Ecto neural progenitor cell (in vitro differentiated cells): ENCODE results near the gene ARHGAP24.

Source experiments
- DNase-seq: peaks from one replicate; pipeline ENCODE4 v3.0.0-alpha.2; 2018; ENCODE audit warnings: low spot score

ARHGAP24 gene

DNA sequence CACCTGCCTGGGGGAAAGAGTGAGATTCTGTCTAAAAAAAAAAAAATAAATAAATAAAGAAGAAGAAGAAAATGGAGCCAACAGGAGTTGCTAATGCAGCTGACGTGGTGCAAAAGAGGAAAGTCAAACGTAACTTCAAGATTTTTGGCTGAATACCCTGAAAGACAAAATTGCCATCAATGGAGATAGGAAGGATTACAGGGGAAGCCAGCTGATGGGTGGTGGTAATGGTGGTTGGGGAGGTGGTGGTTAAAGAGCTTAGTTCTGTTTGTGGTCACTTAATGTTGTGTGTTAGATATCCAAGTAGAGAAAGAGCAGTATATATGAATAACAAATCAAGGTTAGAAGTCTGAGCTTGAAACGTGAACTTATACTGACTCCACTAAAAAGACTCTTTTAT is 225.4 kb downstream of the ARHGAP24 start:
- no peak for DNase-seq

DNA sequence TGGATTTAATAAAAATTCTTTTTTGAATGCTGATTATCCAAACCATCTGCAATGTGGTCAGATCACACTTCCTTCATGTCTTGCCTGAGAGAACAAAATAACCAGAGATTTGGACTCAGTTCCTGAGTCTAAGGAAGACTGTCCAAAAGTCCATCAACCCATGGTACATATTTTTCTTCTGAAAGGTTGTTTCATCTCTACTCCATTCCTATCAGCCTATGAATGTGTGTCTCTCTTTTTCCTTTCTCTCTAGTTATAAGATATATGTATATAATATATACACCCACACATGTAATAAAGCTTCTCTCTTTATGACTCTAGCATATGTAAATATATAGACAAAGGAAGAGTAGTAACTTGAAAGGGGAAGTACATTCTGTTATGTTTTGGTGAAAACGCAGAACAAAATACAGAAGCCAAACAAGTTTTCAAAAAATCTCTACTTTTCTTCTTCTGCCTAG is 226.9 kb downstream of the ARHGAP24 start:
- DNase-seq = no peak

DNA sequence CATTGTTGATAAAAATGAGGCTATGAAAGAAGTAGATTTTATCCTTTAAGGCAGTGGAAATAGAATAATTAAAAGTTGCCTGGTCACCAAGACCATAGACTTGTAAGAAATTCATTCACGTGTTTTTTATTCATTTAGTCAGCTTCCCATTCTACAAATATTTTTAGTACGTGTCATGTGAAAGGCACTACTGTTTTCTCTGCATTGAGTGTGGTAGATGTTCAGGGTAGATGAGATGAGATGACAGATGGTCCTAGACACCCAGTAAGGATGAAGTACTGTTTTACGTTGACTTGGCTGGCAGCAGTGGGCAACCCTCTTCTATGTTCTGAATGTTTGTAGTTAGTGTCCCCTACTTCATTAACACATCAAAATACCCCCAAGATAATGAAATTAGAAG is 228.1 kb downstream of the ARHGAP24 start:
- DNase-seq = no peak

- DNase-seq = no peak
These were observed 232.7 kb downstream of the ARHGAP24 start for GRCh38 chr4:85707611-85708010.

DNA sequence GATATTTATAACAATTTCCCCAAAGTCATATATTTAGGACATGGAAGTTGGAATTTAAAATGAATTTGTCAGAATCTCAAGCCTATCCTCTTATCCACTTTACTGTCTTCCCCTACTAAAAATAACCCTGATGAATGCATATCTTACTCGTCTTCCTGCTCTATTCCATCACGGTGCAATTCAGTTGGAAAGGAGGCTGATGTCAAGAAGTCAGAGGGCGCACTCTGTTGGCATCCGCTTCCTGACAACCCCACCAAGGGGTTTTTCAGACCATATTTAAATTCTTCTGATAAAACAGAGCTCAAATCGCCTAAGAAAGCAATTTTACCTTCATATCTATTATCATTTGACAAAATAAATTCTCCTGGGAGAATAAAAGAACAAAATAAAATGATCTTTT is 233.5 kb downstream of the ARHGAP24 start:
- no peak for DNase-seq

GRCh38 chr4:85713005-85713404 is 238.1 kb downstream of the ARHGAP24 start:
- DNase-seq = no peak

- DNase-seq = no peak
These were observed 241.2 kb downstream of the ARHGAP24 start for GRCh38 chr4:85715991-85716737.

GRCh38 chr4:85717351-85717750 is 242.4 kb downstream of the ARHGAP24 start:
- DNase-seq = no peak

DNA sequence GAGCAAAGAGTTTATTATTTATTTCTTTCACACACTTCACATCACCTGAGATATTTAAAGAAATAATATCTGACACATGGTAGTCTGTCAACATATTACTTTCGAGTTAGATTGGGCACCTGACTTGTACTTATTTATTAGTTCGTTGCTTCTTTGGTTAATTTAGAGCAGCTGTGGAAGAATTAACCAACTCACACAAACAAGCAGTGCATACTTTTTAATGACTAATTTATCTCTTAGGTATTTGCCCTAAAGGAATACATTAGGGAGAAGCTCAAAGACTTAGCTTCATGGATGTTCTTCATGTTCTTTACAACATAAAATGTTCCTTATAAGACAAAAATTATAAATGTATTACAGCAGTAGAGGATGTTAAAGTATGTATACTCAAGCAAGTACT is 242.9 kb downstream of the ARHGAP24 start:
- no peak for DNase-seq

GRCh38 chr4:85720735-85721134 is 245.8 kb downstream of the ARHGAP24 start:
- no peak for DNase-seq

- DNase-seq = no peak
These were observed 247.5 kb downstream of the ARHGAP24 start for GRCh38 chr4:85722401-85722800.

GRCh38 chr4:85722807-85723206 is 247.9 kb downstream of the ARHGAP24 start:
- DNase-seq = no peak

GRCh38 chr4:85724791-85725563 is 250.0 kb downstream of the ARHGAP24 start:
- no peak for DNase-seq

DNA sequence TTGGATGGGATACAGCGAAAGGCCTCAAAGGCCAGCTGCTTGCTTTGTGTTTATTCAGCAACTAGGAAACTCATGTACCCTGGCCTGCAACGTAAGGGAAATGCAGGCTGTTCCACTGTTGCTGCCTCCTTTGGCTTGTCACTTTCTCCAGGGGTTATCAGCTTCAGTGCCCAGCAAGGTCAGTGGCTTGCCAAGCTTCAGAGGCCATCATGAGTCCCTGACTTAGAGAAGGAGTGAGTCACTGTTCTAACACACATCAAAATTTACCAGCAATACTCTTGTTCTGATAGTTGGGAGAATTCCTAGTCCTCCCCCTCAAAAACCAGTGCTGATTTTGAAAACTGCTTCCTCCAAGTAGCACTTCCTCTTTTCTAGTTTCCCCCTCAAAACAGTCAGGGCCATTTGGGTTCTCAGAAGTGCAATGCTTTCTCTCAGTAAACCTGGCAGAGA is 250.8 kb downstream of the ARHGAP24 start:
- no peak for DNase-seq

GRCh38 chr4:85726555-85726954 is 251.6 kb downstream of the ARHGAP24 start:
- no peak for DNase-seq

DNA sequence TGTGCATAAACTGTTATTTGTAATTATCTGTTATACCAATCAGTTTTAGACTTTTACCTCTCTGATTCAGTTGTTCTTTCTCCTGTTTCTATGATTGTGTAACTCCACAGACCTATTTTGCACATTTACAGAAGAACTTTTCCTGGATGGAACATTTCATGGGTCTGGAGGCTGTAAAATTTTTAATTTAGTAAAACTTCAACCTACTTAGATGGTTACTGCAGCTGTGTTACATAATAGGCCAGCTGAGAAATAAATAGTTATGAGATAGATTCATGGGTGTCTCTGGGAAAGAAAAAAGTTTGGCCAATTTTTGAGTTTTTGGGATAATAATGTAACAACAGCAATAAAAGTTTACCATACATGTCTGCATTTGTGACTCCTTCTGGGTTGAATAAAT is 253.5 kb downstream of the ARHGAP24 start:
- DNase-seq = no peak

- no peak for DNase-seq
These were observed 257.2 kb downstream of the ARHGAP24 start for GRCh38 chr4:85732124-85732523.

DNA sequence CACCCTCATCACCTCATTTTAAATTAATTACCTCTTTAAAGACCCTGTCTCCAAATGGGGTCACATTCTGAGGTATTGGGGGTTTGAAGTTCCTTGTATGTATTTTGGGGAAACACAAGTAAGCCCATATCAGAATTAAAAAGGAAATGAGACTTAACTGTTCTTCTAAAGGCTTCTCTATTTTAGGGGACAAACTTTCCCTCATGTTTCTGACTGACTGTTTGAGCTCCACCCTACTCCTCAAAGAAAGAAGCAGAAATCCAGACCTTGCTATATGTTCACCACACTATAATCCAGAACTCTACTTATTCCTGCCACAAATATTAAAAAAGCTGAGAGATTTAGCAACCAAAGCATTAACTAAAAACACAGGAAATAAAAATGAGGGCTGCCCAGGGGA is 258.8 kb downstream of the ARHGAP24 start:
- DNase-seq = no peak

DNA sequence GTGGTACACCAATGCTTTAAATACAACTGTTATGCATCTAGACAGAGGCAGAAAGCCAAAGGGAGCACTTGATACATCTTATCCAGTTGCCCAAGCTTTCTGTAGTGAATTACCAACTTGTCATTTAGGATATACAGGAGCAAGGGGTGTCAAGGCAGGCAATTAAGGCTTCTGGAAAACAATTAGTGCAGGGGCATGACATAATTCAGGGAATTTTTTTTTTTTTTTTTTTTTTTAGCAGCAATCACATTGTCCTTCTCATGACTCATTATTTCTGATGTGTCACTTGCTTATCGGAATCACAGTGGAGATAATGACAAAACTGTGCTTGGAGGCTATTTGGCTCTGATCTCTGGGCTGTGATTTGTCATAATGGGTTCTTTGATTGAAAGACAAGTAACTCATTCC is 259.5 kb downstream of the ARHGAP24 start:
- DNase-seq = no peak

GRCh38 chr4:85736571-85736970 is 261.6 kb downstream of the ARHGAP24 start:
- DNase-seq = no peak

DNA sequence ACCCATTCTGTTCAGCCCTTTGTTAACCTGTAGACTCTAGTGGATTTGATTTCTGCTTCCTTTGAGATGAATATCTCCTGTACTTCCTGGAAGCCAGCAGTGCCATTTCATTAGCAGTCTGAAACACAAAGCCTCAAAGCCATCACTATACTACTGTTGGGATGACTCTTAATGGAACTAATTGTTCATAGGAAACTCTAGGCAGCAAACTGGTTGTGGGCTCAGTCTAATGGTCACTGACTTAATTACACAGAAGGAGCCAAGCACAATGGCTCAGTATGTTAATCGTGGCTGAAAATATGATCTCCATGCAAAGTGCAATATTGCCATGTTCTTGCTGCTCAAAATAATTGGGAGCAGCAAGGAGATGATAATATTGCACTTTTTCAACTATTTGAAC is 262.3 kb downstream of the ARHGAP24 start:
- no peak for DNase-seq

GRCh38 chr4:85738721-85739120 is 263.8 kb downstream of the ARHGAP24 start:
- no peak for DNase-seq

GRCh38 chr4:85740431-85740861 is 265.5 kb downstream of the ARHGAP24 start:
- no peak for DNase-seq
